Fibroblast of the conjunctiva (primary cell): Measurements from ENCODE around the gene TAOK1.
"Not testable (repeated sequence)": the region's sequence is repeated elsewhere in the genome, so short reads cannot be mapped to it uniquely, and the experiment has no call there.

Experiments used
- DNase-seq: peaks from one replicate; pipeline ENCODE4 v3.0.0-alpha.2; 2010; ENCODE audit warnings: low read depth

The TAOK1 gene

DNA sequence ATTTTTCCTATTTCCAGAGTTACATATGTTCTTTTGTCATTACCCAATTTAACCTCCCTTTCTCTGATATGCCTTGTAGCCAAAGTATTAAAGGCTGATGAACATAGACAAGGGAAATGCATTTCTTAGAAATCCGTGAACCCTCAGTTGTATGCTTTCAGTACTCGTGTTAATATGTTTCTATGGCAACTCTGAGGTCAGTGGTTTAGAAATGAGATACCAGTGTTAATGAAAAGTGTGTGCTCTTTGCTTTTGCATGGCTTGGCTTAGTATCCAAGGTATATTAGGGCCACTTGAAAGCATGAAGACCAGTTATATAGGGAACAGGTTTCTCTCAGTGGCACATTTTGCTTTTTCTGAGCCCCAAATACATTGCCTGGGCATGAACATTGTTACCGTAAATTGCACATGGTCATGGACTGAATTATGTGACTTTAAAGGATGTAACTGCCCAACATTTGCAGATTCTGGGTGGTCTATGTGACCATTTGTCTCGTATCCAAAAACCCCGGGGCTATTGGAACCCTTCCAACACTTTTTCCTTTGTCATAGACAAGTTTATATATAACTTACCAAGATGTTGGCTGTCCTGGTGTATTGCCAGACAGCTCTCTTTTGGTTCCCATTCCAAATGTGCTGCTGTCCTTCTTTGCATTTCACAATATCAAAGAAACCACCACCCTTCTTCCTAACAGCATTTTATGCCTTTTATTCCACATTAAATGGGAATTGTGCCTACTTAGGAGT lies 159.2 kb downstream of the TAOK1 start:
- no peak for DNase-seq

DNA sequence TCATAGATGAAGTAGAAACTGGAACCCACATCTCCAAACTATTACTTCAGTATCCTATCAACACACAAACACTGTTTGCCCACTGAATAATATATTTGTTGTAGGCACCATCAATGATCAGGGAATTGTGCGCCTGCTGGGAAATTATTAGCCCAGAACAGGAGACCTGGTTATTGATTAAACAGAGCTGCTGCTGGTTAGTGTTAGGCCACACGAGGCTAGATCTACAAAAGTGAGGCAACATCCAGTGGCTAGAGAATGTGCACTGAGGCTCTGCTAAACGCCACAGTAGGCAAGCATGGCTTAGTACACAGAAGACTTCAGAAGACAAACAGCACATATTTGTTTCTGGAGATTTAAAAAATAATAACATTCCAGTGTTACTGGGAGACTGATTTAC lies 165.7 kb downstream of the TAOK1 start:
- DNase-seq, result no peak

- no peak for DNase-seq
Observed at GRCh38 chr17:29557085-29557738, 167.0 kb downstream of the TAOK1 start.

DNA sequence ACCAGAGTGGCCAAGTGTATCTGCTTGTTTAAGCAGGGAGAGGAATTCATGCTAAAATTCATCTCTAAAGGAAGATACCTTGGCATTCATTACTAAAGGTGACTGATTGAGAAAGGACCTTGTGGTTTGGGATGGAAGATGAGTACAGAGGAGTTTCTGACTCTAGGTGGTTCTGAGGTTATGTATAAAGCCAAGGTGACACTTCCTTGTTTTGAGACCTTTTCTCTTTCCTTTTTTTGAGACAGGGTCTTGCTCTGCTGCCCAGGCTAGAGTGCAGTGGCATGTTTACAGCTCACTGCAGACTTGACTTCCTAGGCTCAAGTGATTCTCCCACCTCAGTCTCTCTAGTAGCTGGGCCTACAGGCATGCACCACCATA lies 167.6 kb downstream of the TAOK1 start:
- no peak for DNase-seq

DNA sequence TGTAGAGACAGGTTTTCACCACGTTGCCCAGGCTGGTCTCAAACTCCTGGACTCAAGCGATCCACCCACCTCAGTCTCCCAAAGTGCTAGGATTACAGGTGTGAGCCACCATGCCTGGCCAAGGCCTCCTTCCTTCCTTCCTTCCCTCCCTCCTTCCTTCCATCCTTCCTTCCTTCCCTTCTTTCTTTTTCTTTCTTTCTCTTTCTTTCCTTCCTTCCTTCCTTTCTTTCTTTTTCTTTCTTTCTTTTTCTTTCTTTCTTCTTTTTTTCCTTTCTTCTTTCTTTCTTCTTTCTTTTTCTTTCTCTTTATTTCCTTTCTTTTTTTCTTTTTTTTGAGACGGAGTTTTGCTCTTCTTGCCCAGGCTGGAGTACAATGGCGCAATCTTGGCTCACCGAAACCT lies 168.0 kb downstream of the TAOK1 start:
- DNase-seq, result not testable (repeated sequence)

- no peak for DNase-seq
Observed at GRCh38 chr17:29559640-29560039, 169.5 kb downstream of the TAOK1 start.

GRCh38 chr17:29560316-29560715 lies 170.2 kb downstream of the TAOK1 start:
- no peak for DNase-seq

DNA sequence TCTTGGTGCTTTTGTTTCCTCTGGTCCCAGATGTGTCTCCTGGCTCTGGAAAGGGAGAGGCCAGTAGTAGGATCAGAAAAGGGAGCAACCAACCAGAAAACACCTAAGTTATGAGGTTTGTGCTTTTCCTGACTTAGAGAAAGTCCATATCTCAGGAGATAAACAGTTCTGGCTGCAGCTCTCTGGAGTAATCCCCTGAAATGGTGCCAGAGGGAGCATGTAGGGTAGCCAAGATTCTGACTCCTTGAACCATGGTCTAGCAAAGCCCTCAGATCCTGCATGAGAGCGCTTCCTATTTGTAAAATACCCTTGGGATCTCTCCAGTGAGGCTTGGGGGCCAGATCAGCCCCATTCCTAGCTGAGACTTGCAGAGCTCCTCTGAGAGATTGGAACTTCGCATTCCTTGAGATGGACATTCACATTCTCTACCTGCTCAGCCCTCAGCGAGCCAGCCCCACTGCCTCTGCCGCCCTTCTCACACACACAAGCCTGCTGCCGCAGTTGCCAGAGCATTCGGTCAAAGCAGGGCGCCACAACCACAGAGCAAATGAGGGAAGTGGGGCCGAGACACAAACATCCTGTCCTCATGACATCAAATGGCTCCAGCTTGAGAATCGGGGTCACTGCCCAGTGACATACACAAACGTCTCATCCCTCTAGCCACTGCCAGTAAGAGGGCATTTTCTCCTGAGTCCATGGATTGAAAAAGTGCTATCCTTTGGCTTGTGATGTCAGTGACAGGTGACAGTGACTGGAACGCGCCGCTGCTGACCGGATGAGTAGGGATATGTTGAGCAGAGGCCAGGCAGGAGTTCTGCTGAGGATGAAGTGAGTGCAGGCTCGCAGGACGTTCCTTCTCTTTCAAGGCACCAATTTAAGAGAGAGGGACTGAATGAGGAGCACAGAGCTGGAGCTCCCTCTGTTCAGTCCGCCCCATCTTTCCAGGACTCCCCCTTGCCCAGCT lies 171.7 kb downstream of the TAOK1 start:
- DNase-seq, result no peak

DNA sequence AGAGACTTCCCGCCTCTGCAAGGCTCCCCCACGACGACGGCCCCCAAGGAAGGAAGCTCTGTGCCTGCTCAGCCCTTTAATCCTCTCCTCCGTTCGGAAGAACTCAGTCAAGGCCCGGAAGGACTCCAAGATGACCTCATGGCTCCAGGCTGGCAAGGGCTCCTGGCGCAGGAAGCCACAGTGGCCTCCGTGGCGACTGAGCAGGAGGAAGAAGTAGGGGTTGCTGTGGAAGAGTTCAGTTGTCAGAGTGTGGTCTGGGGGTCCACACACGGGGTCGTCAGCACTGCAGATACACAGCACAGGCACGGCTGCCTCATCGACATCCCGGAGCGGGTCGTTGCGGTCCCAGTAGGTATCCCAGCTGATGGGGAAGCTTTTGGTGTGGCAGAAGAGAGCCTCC lies 172.5 kb downstream of the TAOK1 start:
- DNase-seq, result no peak

GRCh38 chr17:29563816-29564215 lies 173.7 kb downstream of the TAOK1 start:
- no peak for DNase-seq

DNA sequence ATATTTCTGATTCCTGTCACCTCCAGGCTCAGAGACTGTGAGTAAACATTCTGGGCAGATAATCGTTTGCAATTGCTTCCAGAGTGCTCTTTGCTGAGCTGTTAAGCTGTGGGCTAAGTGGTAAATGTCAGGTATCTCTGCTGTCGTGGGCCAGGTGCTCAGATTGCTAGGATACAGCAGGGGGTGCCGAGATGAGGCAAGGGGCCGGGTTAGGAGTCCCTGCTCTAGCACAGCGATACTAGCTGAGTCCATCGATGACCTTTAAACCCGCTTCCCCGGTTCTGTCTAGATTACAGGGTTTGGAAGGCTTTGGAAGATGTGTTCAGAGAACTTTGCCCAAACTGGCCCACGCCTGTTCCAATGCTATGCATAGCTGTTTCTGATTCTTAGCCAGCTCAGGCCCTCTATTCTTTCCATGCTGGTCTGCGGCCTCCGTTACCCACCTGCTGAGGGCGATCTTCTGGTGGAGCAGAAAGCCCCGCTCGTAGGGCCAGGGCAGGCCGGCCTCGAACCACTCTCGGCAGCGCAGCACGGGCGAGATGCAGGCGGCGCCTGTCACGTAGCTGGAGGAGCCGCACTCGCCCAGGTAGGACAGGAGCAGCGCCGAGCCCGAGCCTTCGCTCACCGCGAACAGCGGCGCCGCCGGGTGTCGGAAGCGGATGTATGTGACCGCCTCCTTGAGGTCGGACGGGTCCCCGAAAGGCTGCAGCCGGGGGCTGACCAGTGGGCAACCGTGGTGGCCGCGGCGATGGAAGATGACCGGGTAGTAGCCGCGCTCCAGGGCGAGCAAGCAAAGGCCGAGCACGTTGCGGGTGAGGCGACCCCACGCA lies 175.7 kb downstream of the TAOK1 start:
- DNase-seq, result no peak

GRCh38 chr17:29566473-29567303 lies 176.5 kb downstream of the TAOK1 start, which contains the start of gene ABHD15:
Gene ABHD15, minus strand, starts transcription at chr17:29567037. Its CDS starts 71 bp downstream, at chr17:29566966.
- DNase-seq, result no peak

- no peak for DNase-seq
Observed at GRCh38 chr17:29567304-29567553, 177.1 kb downstream of the TAOK1 start.

DNA sequence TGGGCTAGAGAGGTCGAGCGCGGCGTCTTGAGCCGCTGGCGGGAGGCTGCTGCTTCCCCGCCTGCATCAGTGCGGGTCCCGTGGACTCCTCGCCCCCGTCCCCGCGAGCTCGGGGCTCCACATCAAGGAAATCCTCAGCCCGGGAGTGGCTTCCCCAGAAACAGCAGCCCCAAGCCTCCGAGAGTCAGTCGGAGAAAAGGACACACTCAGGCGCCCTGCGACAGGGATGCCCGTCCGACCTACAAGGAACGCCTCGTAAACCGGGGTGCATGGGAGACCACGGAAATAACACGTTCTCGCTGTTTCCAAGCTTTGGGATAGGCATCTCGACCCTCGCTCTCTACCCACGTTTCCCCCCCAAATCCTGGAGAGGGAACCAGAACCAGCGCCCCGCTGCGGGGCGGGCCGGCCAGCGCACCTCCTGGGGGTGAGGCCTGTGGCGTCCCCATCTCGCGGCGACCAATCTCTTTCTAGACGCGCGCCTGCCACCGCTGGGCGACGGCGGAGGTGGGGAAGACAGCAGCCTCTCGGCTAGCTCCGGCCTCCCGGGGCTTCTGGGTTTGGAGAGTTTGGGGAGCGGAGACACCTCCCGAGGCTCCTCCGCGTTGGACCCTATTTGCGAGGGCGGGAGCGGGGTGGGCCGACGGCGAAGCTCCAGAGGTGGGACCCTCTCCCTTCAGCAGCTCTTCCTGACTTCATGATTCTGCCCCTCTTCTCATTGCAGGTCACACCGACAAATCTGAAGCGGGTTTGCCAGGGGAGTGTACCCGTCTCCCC lies 177.6 kb downstream of the TAOK1 start:
- no peak for DNase-seq

DNA sequence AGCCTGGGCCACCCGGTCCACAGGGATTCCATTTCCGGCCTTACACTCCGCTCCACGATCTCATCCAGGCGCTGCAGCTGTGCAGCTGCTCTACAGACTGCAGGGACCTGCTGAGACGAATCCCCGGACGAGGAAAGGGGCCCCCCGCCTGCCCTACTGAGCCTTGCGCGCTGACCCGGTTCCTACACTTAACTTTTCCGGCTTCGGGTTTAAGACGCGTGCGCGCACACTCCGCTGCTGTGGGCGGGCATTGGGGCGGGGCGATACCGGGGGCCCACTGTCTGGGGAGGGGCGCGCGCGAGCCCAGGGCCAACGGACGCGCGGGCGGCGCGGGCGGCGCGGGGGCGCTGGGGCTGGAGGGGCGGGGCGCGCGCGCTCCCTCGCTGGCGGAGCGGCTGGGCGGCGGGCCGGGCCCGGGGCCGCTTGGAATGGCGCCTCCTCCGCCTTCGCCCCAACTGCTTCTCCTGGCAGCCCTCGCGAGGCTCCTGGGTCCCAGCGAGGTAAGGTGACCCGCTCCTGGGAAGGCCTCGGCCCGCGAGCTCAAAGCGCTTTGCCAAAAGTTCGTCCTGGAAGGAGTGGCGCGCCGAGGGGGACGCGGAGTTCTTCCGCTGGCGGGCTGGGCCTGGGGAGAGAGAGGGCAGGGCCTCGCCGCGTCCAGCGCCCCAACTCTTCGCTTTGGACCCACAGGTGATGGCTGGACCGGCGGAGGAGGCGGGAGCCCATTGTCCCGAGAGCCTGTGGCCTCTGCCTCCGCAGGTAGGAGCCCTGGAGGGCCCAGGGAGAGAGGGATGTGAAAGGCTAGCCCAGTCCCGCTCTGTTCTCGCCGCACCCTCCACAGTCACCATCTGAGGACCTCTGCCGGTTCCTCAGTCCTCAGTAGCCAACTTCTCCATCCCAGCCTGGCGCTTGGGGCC lies 178.4 kb downstream of the TAOK1 start, which contains the start of gene TP53I13:
TSS of gene TP53I13 (plus strand) at position 371 of the 914 bp plus-strand sequence. CDS start at position 429, 58 bp downstream.
- no peak for DNase-seq

DNA sequence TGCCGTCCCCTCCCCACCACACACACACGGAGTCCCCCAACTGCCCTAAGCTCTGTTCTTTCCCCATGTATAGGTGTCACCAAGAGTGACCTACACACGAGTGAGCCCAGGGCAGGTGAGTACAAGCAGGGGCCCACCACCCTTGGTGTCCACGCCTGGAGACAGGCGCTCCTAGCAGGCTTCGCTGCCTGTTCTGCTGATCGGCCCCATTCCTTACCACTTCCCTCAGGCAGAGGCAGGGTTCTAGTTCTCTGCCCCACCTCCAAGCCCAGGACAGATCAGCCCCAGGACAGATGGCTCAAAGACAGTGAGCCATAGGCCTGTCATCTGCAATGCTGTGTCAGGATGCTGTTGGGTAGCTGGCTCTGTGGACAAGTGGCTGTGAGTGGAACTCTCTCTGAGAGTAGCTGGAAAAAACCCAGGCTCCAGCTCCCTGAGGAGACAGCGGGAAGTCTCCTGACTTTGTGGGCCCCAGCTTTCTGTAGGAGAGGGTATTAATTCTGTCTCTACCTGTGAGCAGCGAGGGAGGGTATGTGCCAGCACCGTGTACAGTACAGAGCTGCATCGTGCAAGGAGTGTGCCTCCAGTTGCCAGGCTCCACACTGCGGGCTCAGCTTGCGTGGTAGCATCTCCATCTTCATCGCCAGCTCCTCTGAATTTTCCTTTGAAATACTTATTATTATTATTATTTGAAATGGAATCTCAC lies 179.2 kb downstream of the TAOK1 start:
- no peak for DNase-seq

DNA sequence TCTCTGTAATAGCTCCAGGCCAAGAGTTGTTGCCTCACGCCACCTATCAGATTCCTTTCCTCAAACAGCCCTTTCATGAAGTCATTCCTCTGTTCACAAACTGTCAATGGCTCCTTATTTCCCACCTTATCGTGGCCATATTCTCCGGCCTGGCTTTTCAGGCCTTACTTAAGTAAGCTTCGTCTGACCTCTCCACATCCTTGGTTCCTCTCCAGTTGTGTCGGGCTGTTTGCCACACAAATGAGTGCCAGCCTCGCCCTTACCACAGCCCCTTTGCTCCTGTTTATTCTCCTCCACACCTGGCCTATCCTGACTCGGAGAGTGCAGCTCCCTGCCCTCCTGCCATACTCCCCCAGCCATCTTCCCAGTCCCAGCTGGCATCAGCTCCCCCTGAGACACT lies 180.4 kb downstream of the TAOK1 start:
- no peak for DNase-seq

GRCh38 chr17:29571486-29571882 lies 181.3 kb downstream of the TAOK1 start:
- DNase-seq, result no peak
